ENCODE data around the gene CELF2.
"Not testable (repeated sequence)": the region's sequence is repeated elsewhere in the genome, so short reads cannot be mapped to it uniquely, and the experiment has no call there.

CELF2 gene

DNA sequence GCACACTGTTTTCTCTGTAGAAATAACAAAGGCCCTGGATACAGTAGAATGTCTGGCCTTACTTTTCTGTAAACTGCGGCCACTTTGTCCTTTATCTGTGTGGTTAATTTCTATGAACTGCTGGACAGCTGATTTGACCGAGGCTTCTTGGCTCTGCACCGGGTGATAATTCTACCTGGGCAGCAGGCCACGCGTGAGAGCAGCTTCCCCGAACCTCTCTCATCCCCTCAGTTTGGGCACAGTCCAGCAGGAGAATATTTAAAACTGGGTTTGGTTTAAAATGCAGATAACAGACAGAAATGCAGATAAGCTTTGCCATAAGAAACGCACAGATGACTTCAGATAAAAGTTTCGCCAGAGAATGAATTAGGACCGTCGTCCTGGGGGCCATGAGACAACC lies 81.0 kb downstream of the CELF2 start:
- DNase-seq, result no peak

DNA sequence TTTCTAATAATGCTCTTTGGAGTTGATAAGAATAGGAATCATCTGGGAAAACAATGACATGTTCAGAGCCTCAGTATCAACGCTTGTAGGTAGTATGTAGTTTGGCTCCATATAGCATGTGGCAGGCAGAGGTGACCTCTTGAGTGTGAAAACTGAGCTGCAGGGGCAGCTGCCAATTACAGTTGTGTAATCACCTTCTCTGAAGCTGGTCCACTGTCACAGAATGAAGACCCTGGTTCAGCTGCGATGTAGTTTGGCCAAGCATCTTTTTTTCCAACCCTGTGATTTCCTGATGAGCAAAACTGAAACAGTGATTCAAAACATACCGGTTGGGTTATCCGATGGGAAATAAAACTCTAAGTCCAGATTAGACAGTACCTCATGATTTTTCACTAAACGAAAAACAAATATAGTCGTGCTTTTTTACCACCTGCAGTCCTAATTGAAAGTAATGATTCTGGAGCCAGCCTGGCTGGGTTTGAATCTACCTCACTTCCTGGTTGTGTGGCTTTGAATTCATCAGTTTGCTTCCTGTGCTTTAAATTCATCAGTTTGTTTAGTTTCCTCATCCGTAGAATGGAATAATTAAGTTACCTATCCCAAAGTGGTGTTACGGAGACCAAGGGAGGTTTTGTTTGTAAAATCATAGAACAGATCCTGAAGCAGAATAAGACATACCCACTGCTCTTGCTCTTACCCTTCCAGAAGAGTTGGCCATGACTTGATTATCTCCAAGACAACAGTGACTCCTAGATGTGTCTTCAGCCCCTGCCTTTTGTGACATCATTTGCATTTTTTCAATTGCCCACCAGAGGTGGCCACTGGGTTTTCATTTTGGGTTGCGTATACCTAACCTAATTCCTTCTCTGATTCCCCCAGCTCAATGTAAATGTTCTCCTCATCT lies 87.4 kb downstream of the CELF2 start:
- no peak for DNase-seq

DNA sequence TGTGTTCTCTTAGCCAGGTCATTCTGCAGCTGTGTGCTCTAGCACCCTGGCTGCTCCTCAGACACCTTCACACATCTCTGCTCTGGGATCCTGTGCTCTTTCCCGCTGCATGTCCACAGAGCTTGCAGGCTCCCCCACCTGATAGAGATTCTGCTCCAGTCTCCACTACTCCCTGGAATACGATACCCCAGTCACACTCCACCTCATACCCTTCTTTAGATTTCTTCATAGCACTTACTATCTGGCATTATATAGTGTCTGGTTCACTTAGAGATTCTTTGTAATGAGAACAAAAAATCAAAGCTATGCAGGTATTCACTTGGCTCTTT lies 88.0 kb downstream of the CELF2 start:
- DNase-seq, result no peak

DNA sequence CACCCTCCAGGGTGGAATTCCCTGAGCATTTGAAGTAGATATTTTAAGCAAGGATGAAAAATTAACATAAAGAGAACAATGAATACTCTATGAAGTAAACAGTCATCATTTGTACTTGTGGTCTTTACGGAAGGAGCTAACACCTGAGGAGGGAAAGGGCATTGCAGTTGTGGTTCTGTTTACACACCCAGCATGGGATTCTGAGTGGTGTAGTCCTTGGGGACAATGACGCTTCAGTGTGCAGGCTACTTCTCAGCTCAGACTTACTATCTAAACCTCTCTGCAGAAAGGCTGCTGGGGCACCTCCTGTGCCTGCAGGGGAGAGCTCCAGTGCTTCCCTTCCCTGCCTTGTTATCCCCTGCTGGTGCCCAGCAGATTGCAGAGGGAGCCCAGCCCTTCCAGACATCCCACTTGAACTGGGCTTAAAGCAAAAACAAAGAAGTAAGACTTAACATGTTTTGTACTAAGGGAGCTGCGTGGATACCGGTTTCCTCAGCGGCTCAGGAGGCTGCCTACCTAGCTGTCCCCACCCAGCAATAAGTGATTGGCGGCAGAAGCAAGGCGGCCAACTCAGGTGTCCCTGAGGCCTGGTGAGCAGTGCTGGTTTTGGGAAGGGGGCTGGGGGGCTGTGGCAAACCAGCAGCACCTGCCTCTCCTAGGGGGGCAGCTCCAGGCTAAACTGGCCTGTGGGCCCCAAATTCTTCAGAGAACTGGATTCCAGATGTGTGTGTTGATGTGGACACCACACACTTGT lies 89.1 kb downstream of the CELF2 start:
- DNase-seq, result no peak

DNA sequence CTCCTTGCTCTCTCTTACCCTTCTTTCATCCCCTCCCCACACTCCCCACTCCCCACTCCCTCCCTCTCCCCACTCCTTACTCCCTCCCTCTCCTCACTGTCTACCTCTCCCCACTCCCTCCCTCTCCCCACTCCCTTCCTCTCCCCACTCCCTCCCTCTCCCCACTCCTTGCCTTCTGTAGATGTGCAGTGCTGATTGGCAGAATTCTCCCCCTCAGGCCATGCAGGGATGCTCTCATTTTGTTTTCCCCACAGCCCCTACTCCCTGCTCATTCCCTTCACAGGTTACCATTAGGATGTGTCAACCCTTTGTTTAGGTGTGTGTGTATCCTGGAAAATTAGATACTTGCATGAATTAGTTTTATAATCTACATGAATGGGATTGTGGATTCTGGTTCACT lies 90.3 kb downstream of the CELF2 start:
- DNase-seq, result no peak

DNA sequence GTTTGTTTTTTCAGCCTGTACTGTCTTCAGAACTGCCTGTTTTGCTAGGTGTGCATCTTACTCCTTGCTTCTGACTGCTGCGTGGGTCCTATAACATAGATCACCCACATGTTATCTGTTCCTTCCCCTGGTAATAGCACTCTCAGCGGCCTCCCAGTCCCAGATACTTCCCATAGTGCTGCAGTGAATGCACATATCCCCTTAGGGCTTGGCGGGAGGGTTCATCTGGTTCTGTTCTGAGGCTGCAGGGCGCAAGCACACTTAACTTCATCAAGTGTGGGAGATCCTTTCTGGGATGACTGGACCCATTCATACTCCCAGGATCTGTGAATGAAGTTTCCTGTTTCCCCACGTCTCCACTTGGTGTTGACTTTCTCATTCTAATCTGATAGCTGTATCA lies 90.7 kb downstream of the CELF2 start:
- no peak for DNase-seq

DNA sequence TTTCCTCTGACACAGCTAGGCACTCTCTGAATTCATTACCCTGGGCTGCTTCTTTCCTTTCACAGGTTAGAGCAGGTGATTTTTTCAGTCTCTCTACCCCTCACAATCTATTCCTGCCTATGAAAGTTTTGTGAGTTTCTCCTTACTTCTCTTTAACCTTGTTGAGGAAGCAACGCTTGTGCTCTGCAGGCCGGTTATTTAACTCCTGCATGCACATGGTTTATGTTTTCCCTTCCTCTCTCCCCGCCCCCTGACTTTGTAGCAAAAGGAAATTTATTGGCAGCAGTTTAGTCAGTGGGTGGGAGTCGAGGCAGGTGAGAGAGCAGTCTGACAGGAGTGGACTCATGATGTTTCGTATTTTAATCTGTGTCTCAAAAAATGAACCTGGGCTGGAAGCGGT lies 91.9 kb downstream of the CELF2 start:
- DNase-seq, result no peak

DNA sequence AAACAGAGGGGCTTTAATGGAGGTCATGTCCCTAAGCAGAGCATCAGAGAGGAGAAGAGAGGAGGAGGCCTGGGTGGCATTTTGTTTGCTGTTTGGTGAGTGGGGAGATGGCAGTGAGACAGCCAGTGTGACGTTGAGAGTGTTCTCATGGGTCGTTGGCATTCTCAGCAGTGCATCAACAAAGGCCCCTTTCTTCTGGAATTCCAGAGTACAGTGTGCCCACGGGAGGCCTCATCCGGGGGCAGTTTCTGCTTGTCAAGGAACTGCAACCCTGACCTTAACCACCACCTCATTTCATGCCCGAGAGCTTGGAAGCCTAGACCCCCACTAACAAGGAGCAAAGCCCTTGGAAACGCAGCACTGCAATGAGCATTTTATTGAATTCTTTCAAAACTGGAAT lies 92.9 kb downstream of the CELF2 start:
- no peak for DNase-seq

DNA sequence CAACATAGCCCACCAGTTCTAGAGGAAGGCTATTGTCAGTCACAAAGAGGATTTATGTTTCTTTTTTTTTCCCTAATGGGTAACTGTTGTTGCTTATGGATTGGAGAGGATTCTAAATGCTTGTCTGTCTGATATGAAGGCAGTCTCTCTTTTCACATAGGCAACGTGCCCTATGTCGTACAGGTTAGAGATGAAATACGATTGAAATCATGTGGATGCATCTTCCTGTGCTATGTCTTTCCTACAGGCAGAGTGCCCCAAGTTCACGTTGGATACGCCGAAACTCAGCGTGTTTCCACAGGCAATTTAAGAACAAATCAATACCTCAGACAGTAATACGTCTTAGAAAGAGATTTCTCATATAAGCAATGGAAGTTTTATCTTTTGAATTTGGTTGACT lies 93.8 kb downstream of the CELF2 start:
- DNase-seq, result no peak

DNA sequence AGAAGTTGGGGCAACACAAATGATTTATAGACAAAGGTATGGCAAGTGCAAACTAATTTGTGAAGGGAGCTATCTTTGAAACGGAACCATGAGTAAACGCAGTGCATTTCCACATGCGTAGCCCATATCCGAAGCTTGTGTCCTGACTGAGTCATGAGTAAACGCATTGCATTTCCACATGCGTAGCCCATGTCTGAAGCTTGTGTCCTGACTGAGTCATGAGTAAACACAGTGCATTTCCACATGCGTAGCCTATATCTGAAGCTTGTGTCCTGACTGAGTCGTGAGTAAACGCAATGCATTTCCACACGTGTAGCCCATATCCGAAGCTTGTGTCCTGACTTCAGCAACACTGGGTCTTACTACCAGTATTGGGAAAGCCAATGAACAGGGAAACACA lies 95.0 kb downstream of the CELF2 start:
- DNase-seq, result no peak

DNA sequence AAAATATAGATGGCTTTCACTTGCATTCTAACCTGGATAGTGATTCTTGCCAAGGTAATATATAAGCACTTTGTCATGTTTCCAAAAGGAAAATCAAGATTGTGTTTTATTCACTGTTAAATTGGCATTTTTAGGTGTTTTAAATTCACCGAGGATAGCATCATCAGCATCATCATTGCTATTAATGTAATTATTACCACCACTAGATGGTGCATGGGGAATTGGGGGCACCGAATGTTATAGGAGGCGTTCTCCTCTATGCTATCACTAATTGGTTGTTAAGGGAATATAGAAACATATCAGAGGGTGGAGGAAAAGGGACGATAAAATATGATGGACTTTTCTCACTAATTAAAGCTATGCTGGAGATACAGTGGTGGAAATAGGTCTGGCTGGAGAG lies 95.5 kb downstream of the CELF2 start:
- no peak for DNase-seq

DNA sequence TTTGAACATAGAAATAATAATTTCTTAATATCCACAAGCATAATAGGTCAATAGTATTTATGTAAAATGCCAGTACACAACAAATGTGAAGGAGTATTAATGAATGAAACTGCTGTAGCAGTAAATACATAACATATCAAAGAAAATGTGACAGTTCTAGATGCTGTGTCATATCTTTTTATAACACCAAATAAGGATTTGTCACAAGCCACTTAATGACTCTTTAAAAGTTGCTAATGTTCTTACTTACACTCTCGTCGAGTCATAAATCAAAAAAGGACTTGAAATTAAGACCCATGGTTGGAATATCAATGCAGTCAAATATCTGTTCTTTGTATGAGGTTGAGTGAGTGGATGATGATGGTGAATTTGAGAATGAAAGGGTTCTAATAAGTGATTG lies 96.6 kb downstream of the CELF2 start:
- no peak for DNase-seq

DNA sequence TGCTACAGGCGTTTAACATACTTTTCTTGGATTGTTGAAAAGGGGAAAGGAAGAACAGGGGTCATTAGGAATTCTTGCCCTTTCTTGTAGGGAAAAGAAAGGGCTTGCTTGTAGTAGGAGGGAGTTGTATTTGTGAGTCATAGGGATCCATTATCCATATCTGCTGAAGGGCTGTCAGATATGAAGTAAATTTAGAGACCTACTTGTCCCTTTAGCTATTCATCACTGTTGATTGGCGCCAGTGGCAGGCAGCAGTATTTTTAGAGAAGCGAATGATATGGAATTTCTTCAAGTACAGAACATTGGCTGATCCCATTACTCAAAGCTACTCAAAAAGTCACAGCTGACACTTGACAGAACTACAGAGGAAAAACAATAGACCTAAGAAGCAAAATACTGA lies 97.7 kb downstream of the CELF2 start:
- DNase-seq, result no peak

DNA sequence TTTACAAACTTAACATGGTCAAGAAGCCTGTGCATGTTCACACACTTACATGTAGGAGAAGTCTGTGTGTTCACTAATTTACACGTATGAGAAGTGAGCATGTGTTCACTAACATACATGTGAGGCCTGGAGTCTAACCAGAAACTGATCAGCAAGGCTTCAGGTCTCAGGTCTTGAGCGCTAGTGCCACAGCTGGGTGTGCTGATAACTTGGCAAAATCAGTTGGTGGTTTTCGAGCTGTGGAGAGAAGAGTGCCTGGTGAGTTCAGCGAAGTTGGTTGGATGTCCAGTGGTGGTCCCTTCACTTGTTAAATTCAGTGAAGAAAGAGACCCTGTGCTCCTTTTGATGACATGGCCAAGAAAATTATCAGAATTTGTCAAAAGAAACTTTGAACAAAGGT lies 98.7 kb downstream of the CELF2 start:
- DNase-seq, result no peak

DNA sequence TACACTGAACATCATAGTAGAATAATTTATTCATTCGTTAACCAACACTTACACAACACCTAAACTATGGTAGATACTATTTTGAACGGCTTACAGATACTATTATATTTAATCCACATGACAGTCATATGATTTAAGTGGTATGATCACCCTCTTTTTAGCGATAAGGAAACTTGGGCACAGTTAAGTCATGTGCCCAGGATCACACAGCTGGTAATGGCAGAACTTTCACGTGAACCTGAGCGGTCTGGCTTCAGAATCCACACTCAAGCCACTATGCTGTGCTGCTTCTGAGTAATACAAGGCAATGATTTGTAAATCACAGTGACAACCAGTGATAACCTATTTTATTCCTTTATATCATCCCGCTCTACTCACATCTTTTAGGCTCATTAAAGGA lies 99.1 kb downstream of the CELF2 start:
- no peak for DNase-seq

DNA sequence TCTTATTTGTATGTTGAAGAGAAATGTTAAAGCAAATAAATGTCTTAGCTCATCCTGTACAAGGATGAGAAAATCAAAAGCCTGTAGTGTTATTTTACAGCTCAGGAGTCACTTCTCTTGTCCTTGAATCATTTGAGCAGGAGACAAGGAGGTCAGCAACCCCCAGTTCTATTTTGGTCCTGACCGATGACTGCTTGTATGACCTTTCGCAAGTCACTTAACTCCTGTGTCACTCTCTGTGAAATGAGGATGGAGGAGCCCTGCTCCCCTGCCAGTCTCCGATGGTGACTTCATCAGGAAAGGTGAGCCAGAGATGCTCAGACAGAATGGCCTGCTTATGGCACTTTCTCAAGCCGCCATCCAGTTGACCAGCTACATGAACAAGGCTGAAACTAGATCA lies 101.0 kb downstream of the CELF2 start:
- DNase-seq, result no peak

DNA sequence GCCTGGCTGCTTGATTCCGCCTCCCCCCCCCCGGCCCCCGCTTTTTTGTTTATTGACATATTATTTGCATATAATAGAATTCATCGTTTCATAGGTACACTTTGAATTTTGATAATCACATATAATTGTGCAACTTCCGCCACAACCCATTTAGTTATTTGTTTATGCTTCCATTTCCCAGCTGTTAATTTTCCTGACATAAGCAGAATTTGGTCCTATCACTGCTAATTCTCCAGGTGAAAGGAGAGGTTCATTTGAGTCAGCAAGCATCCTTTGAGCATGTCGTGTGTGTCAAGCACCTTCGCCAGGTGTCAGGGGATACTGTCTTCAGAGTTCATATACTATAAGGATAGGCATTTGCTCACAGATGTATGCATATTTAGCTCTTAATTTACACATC lies 102.2 kb downstream of the CELF2 start:
- DNase-seq, result no peak

DNA sequence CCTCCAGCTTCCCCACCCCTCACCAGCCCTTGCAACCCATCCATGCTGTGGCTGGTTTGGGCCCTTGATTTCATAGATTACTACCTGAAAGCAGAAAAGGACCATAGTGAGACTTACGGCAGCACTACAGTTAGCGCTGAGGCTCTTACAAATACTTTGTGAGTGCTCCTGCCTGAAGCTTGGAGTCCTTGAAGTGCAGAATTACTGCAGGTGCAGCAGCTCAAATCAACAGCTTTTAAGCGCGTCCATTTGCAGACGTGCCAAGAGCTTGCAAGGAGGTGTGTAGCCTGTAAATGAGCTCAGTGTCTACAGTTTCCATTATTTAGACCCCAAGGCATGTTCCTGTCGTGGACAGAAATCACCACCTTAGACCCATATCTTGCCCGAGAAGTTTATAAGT lies 103.0 kb downstream of the CELF2 start:
- DNase-seq, result no peak

DNA sequence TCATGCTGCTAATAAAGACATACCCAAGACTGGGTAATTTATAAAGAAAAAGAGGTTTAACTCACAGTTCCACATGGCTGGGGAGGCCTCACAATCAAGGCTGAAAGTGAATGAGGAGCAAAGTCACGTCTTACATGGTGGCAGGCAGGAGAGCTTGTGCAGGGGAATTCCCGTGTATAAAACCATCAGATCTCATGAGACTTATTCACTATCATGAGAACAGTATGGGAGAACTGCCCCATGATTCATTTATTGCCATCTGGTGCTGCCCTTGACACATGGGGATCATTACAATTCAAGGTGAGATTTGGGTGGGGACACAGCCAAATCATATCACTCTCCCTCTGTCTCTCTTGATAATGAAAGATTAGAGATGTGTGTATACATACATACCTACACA lies 106.2 kb downstream of the CELF2 start:
- DNase-seq, result not testable (repeated sequence)

DNA sequence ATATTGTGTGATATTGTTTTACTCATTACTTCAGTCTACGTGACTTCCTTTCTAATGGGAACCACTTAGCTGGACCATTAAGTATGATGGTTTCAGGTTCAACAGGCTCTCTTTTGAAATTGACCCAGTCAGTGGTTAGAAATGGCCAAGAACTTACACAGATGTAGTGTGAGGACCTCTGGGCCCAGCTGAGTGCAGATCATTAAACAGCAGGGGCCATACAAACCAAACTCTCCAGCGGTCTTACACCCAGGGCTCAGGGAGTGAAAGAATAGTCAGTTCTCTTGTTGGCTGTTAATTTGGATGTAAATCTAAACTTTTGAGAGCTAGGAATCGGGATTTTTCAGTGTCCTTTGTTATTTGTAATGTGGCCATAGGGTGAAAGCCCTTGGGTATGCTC lies 107.3 kb downstream of the CELF2 start:
- DNase-seq, result no peak

DNA sequence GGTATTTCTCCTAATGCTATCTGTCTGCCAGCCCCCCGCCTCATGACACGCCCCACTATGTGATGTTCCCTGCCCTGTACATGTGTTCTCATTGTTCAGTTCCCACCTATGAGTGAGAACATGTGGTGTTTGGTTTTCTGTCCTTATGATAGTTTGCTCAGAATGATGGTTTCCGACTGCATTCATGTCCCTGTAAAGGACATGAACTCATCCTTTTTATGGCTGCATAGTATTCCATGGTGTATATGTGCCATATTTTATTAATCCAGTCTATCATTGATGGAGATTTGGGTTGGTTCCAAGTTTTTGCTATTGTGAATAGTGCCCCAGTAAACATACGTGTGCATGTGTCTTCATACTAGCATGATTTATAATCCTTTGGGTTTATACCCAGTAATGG lies 109.3 kb downstream of the CELF2 start:
- DNase-seq, result not testable (repeated sequence)

DNA sequence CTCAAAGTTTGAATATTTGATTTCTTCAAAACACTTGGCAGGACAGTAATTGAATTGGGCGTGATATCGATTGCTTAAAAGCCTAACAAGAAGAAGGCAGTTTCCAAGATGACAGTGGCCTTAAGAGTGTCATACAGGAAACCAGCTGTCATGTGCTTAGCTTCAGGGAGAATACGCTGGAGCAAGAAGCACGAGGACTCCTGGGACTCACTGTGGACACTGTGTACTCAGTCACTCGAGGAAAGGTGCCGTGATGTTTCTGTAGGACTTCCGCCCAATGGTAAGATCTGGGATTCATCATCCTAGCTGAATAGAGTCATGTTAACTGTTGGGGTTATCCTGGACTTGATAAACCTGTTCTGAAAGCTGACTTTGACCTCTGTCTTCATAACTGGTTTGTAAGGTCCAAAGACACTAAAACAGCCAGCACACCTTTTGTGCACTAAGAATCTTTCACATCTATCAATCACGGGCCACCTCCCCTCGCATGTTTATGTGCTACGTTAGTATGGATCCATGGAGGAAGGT lies 113.5 kb downstream of the CELF2 start:
- DNase-seq, result no peak

DNA sequence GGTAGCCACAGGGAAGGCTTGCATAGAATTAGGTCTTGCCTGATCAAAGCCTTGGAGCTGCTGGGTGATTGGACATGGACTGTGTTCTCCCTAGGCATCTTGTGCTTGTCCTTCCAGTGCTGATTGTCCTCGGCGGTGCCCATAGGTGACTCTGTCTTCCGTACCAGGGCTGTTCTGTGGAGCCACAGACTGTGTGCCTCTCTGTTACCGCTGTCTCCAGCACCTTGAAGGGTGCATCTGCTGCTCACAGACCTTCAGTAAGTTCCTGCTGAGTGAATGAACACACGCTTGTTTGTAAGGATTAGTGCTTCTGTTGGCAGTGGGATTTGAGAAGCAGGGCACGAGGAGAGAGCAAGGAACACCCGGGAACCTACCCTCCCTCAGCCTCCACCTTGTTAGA lies 116.7 kb downstream of the CELF2 start:
- no peak for DNase-seq

DNA sequence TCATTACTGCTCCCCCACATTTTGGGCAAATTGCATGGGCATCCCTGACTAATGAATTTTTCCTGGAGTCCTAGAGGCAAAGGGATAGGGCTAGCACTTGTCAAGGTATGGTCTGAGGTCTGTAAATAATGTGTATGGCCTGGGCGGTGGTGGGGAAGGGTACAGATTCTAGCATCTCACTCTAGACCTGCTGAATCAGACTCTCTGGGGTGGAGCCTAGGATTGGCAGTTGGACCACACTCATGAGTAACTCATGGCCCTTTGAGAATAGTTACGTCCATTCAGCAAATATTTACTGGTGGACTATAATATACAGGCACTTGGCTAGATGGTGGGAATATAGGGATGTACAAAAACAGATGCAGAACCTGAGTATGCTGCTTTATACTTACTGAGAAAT lies 118.0 kb downstream of the CELF2 start:
- DNase-seq, result no peak

All from stimulated activated CD4-positive, alpha-beta T cell treated with anti-CD3 and anti-CD28 coated beads, Interleukin-15, amount 100 ng/mL, for 24 hours (primary cell).